Measurements from ENCODE around the gene VSIG10L.

DNA sequence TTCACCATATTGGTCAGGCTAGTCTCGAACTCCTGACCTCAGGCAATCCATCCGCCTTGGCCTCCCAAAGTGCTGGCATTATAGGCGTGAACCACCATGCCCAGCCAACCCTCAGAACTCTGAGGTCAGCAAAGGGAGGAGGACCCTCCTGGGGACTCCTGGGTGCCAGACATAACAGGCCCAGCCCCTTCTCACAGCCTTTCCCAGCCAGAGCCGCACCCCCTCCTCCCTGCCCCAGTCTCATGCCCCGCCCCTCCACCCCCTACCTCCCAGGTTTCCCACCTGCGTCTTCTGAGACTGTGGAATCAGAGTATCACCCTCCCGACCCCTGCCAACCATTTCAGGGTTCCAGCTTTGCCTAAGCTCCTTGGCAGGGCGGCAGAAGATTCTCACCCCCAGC, 25.3 kb downstream of the VSIG10L start:
- no peak for TF ChIP-seq EZH2 (IDR thresholded peaks at IDR 0.05; ENCODE audit: borderline replicate concordance, low read length)
- TF ChIP-seq, protein P1, sequence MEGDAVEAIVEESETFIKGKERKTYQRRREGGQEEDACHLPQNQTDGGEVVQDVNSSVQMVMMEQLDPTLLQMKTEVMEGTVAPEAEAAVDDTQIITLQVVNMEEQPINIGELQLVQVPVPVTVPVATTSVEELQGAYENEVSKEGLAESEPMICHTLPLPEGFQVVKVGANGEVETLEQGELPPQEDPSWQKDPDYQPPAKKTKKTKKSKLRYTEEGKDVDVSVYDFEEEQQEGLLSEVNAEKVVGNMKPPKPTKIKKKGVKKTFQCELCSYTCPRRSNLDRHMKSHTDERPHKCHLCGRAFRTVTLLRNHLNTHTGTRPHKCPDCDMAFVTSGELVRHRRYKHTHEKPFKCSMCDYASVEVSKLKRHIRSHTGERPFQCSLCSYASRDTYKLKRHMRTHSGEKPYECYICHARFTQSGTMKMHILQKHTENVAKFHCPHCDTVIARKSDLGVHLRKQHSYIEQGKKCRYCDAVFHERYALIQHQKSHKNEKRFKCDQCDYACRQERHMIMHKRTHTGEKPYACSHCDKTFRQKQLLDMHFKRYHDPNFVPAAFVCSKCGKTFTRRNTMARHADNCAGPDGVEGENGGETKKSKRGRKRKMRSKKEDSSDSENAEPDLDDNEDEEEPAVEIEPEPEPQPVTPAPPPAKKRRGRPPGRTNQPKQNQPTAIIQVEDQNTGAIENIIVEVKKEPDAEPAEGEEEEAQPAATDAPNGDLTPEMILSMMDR (IDR thresholded peaks at IDR 0.05; ENCODE audit: low read length) = no peak

All from OCI-LY1 (cell line).